ENCODE measurements around the gene GLYR1. TPM values are rescaled to one million over a fixed set of nuclear protein-coding genes. Genes with fewer than 3 reads are reported as not detected.

Gene GLYR1
- total and polyA plus RNA-seq, 2 experiments from 2014 or later, result 59.9 to 105 TPM

DNA sequence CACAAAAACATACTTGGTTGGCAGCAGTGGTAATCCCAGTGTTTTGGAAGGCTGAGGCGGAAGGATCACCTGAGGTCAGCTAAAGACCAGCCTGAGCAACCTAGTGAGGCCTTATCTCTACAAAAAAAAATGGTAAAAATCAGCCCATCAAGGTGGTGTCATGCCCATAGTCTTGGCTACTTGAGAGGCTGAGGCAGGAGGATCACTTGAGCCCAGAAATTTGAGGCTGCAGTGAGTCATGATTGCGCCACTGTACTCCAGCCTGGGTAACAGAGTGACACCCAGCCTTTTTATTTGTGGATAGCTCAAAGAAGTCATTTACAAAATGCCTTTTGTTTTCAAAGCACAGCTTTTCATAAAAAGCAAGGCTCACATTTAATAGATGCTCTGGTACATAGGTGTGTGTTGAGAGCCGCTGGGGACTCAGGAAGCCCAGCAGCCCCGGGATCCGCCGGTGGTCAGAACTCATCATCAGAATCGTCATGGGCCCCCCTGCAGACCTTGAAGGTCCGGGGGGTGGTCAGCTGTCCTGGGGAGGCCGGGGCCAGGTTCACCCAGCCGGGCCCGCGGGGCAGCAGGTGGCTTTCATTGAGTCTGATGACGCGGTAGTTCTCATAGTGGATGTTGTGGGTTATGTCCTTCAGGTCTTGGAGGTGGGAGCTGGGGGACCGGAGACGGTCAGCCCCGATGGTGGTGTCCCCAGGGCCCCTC is 69.6 kb downstream of the GLYR1 start:
- Mint-ChIP-seq H3K4me1 (no peaks in the 10 kb centered on the region), H3K27ac (no peak overlapping the region), H3K9me3 (peaks cover 3% of the 10 kb centered on the region; the same call in 2 of the 3 replicates), H3K27me3 (ENCODE audit: insufficient read depth, low read depth, poor library complexity) (peaks cover 15% of the 10 kb centered on the region), H3K4me3 (no peak overlapping the region), H3K36me3 (ENCODE audit: low read depth) (peaks cover 8% of the 10 kb centered on the region; the same call in 2 of the 3 replicates)
- H3K9me2 ChIP-seq (ENCODE audit: insufficient read depth), result no peaks in the 10 kb centered on the region
- no peak overlapping the region for H3K4me2 ChIP-seq
- no peak overlapping the region for H3K27ac ChIP-seq (ENCODE audit: low read depth)
- no peaks in the 10 kb centered on the region for H4K20me1 ChIP-seq (replicated peaks; ENCODE audit: insufficient read depth)
- H3K79me2 ChIP-seq (replicated peaks; ENCODE audit: insufficient read depth), result no peaks in the 10 kb centered on the region
- TF ChIP-seq ETS1 (IDR thresholded peaks at IDR 0.05) (no peak), CREB1 (CRISPR knock-in tag; IDR thresholded peaks at IDR 0.05; ENCODE audit: low read depth) (no peak), EZH2phosphoT487 (IDR thresholded peaks at IDR 0.05; ENCODE audit: unreplicated experiment) (no peak), POLR2AphosphoS5 (IDR thresholded peaks at IDR 0.05; ENCODE audit: low read depth) (no peak), JUNB (IDR thresholded peaks at IDR 0.05; ENCODE audit: unreplicated experiment) (no peak), NANOG (IDR thresholded peaks at IDR 0.05; ENCODE audit: borderline replicate concordance) (no peak), ZNF114 (CRISPR knock-in tag; IDR thresholded peaks at IDR 0.05) (no peak), REST (IDR thresholded peaks at IDR 0.05; ENCODE audit: unreplicated experiment) (no peak), STAT1 (IDR thresholded peaks at IDR 0.05; ENCODE audit: unreplicated experiment) (no peak), ZNF331 (CRISPR knock-in tag; IDR thresholded peaks at IDR 0.05; ENCODE audit: low read depth) (no peak), EZH2 (IDR thresholded peaks at IDR 0.05; ENCODE audit: low read depth, unreplicated experiment) (no peak)
- TF ChIP-seq, protein P1, sequence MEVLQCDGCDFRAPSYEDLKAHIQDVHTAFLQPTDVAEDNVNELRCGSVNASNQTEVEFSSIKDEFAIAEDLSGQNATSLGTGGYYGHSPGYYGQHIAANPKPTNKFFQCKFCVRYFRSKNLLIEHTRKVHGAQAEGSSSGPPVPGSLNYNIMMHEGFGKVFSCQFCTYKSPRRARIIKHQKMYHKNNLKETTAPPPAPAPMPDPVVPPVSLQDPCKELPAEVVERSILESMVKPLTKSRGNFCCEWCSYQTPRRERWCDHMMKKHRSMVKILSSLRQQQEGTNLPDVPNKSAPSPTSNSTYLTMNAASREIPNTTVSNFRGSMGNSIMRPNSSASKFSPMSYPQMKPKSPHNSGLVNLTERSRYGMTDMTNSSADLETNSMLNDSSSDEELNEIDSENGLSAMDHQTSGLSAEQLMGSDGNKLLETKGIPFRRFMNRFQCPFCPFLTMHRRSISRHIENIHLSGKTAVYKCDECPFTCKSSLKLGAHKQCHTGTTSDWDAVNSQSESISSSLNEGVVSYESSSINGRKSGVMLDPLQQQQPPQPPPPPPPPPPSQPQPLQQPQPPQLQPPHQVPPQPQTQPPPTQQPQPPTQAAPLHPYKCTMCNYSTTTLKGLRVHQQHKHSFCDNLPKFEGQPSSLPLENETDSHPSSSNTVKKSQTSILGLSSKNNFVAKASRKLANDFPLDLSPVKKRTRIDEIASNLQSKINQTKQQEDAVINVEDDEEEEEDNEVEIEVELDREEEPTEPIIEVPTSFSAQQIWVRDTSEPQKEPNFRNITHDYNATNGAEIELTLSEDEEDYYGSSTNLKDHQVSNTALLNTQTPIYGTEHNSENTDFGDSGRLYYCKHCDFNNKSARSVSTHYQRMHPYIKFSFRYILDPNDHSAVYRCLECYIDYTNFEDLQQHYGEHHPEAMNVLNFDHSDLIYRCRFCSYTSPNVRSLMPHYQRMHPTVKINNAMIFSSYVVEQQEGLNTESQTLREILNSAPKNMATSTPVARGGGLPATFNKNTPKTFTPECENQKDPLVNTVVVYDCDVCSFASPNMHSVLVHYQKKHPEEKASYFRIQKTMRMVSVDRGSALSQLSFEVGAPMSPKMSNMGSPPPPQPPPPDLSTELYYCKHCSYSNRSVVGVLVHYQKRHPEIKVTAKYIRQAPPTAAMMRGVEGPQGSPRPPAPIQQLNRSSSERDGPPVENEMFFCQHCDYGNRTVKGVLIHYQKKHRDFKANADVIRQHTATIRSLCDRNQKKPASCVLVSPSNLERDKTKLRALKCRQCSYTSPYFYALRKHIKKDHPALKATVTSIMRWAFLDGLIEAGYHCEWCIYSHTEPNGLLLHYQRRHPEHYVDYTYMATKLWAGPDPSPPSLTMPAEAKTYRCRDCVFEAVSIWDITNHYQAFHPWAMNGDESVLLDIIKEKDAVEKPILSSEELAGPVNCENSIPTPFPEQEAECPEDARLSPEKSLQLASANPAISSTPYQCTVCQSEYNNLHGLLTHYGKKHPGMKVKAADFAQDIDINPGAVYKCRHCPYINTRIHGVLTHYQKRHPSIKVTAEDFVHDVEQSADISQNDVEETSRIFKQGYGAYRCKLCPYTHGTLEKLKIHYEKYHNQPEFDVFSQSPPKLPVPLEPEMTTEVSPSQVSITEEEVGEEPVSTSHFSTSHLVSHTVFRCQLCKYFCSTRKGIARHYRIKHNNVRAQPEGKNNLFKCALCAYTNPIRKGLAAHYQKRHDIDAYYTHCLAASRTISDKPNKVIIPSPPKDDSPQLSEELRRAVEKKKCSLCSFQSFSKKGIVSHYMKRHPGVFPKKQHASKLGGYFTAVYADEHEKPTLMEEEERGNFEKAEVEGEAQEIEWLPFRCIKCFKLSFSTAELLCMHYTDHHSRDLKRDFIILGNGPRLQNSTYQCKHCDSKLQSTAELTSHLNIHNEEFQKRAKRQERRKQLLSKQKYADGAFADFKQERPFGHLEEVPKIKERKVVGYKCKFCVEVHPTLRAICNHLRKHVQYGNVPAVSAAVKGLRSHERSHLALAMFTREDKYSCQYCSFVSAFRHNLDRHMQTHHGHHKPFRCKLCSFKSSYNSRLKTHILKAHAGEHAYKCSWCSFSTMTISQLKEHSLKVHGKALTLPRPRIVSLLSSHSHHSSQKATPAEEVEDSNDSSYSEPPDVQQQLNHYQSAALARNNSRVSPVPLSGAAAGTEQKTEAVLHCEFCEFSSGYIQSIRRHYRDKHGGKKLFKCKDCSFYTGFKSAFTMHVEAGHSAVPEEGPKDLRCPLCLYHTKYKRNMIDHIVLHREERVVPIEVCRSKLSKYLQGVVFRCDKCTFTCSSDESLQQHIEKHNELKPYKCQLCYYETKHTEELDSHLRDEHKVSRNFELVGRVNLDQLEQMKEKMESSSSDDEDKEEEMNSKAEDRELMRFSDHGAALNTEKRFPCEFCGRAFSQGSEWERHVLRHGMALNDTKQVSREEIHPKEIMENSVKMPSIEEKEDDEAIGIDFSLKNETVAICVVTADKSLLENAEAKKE (CRISPR knock-in tag; IDR thresholded peaks at IDR 0.05), result no peak
- TF ChIP-seq, protein P2, sequence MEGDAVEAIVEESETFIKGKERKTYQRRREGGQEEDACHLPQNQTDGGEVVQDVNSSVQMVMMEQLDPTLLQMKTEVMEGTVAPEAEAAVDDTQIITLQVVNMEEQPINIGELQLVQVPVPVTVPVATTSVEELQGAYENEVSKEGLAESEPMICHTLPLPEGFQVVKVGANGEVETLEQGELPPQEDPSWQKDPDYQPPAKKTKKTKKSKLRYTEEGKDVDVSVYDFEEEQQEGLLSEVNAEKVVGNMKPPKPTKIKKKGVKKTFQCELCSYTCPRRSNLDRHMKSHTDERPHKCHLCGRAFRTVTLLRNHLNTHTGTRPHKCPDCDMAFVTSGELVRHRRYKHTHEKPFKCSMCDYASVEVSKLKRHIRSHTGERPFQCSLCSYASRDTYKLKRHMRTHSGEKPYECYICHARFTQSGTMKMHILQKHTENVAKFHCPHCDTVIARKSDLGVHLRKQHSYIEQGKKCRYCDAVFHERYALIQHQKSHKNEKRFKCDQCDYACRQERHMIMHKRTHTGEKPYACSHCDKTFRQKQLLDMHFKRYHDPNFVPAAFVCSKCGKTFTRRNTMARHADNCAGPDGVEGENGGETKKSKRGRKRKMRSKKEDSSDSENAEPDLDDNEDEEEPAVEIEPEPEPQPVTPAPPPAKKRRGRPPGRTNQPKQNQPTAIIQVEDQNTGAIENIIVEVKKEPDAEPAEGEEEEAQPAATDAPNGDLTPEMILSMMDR (conservative IDR thresholded peaks at IDR 0.05; ENCODE audit: low read depth in 2 of 2), result no peak
- no peaks in the 10 kb centered on the region for H3F3A ChIP-seq (replicated peaks; ENCODE audit: low read depth)
- no peaks in the 10 kb centered on the region for H3K4me1 ChIP-seq (ENCODE audit: insufficient read depth)
- no peaks in the 10 kb centered on the region for H3K36me3 ChIP-seq (ENCODE audit: insufficient read depth)
- ATAC-seq, result no peak
- no peak overlapping the region for H3K4me3 ChIP-seq
- H2AFZ ChIP-seq, result no peak overlapping the region; the same call in 1 of the 2 replicates
- no peaks in the 10 kb centered on the region for H3K27me3 ChIP-seq (ENCODE audit: insufficient read depth)
- no peak for DNase-seq (ENCODE audit: low spot score)

All from GM23338 (cell line).